Esophagus muscularis mucosa (tissue), 4 donors: ENCODE results near the gene ACACB. TPM values are rescaled to one million over a fixed set of nuclear protein-coding genes. Genes with fewer than 3 reads are reported as not detected.

ENCODE experiments used
- DNase-seq: peaks from one replicate; pipeline ENCODE4 v3.0.0-alpha.2; 2017; ENCODE audit errors: extremely low spot score
- H3K27ac ChIP-seq, 4 donors: fragments of 200-600 bp; sonication (generic); replicated peaks in 1 of 4; 1 replicate in 3 of 4; 2 replicates in 1 of 4; pipeline ENCODE4 v1.5.1; 2016 to 2019; ENCODE audit warnings: mild to moderate bottlenecking in 1 of 4
- H3K27me3 ChIP-seq, 4 donors: fragments of 200-600 bp; sonication (generic); one replicate each; pipeline versions ENCODE4 v1.5.1 to v1.6.0; 2016 to 2019
- H3K36me3 ChIP-seq, 4 donors: fragments of 200-600 bp; sonication (generic); one replicate each; pipeline ENCODE4 v1.5.1; 2016 to 2019
- H3K4me1 ChIP-seq, 4 donors: fragments of 200-600 bp; sonication (generic); one replicate each; pipeline ENCODE4 v1.5.1; 2016 to 2019
- H3K4me3 ChIP-seq, 4 donors: fragments of 200-600 bp; sonication (generic); 1 replicate in 2 of 4; 2 replicates in 2 of 4; pipeline ENCODE4 v1.5.1; 2016 to 2019; ENCODE audit warnings: mild to moderate bottlenecking in 4 of 4, moderate library complexity in 1 of 4
- H3K9me3 ChIP-seq, 4 donors: fragments of 200-600 bp; sonication (generic); 1 replicate in 3 of 4; 2 replicates in 1 of 4; pipeline ENCODE4 v1.5.1; 2016 to 2019
- EP300 ChIP-seq: sonication (generic); formaldehyde crosslinking; IDR thresholded peaks from one replicate; pipeline ENCODE4 v1.6.1; 2017; ENCODE audit warnings: antibody characterized with exemption
- POLR2A ChIP-seq: fragments of 450-650 bp; IDR thresholded peaks from one replicate; pipeline ENCODE4 v1.6.1; 2017; ENCODE audit warnings: antibody characterized with exemption, moderate library complexity, mild to moderate bottlenecking, low read depth
- POLR2AphosphoS5 ChIP-seq, 2 donors: sonication (generic); formaldehyde crosslinking; IDR thresholded peaks; one replicate each; pipeline ENCODE4 v1.6.1; 2017; ENCODE audit warnings: antibody characterized with exemption in 2 of 2
- WGBS: methylation state at CpG from one replicate; pipeline ENCODE4 v1.1.5; 2018; 5-methylcytosine and 5-hydroxymethylcytosine counted together
- intact Hi-C: fragments of 100-400 bp; cut with DNase I; formaldehyde crosslinking; loops from one replicate; pipeline ENCODE4 v1.15.1; 2023
- total RNA-seq, 4 donors: library from RNA; depleted of rRNA; stranded (reverse); fragments of >200 nt; gene quantifications; one replicate each; pipeline versions ENCODE4 v1.1.0 to v1.2.1, GENCODE V29; 2016
- TF ChIP-seq, protein P1 (sequence below), 3 experiments: fragments of 200-600 bp in 2 of 3; fragments of 450-650 bp in 1 of 3; sonication (generic) in 2 of 3; IDR thresholded peaks; one replicate each; pipeline ENCODE4 v1.5.1; 2017 to 2019; ENCODE audit warnings: antibody characterized with exemption in 3 of 3, mild to moderate bottlenecking in 2 of 3, moderate library complexity in 1 of 3

Gene ACACB
- total RNA-seq, 4 donors from 2014 or later = 59.6 to 134 (median 108) TPM

DNA sequence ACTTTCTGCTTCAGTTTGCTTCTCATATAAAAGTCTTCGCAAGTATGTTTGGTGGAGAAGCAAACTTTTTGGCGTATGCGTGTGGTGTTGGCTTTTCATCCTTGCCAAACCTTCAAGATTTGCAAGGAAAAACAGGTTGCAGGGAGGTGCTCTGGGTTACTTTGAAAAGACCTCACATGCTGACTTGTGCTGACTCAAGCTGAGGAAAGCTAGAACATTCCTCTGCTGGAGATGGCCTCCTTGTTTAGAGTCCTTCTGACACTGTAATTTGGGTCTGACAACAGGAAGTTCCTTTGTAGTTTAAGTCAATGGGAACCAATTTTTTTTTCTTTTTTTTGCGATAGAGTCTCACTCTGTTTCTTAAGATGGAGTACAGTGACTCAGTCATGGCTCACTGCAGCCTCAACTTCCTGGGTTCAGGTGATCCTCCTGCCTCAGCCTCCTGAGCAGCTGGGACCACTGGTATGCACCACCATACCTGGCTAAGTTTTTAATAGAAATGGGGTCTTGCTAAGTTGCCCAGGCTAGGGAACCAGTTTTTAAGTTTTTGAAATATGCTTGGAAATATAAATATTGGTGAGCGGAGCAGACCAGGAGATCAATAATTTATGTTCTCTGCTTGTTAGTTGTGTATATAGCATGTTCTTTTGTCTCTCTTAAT lies 2.6 kb upstream of the ACACB start:
- Histone ChIP-seq H3K4me1 (peaks cover 71 to 88% (median 80%) of the 10 kb centered on the region in 4 donors), H3K36me3 (peaks cover 0 to 15% (median 5%) of the 10 kb centered on the region in 4 donors), H3K9me3 (no peaks in the 10 kb centered on the region), H3K27me3 (no peaks in the 10 kb centered on the region), H3K4me3 (peak overlapping the region in 3 of 4 donors; percentile 6 to 21 (median 9)), H3K27ac (peak overlapping the region; percentile 82 to 96 (median 90))
- intact Hi-C loops = loop anchor here (5.0 kb wide), 1 partner anchor 54 kb away; no protein-coding TSS in a partner anchor
- WGBS = 75% methylated on average over 5 of the region's 5 CpGs
- TF ChIP-seq POLR2A (no peak), EP300 (no peak), POLR2AphosphoS5 (IDR thresholded peaks at IDR 0.05) (peak; percentile 30 to 47)
- TF ChIP-seq, protein P1, sequence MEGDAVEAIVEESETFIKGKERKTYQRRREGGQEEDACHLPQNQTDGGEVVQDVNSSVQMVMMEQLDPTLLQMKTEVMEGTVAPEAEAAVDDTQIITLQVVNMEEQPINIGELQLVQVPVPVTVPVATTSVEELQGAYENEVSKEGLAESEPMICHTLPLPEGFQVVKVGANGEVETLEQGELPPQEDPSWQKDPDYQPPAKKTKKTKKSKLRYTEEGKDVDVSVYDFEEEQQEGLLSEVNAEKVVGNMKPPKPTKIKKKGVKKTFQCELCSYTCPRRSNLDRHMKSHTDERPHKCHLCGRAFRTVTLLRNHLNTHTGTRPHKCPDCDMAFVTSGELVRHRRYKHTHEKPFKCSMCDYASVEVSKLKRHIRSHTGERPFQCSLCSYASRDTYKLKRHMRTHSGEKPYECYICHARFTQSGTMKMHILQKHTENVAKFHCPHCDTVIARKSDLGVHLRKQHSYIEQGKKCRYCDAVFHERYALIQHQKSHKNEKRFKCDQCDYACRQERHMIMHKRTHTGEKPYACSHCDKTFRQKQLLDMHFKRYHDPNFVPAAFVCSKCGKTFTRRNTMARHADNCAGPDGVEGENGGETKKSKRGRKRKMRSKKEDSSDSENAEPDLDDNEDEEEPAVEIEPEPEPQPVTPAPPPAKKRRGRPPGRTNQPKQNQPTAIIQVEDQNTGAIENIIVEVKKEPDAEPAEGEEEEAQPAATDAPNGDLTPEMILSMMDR (IDR thresholded peaks at IDR 0.05) = no peak
- no peak for DNase-seq

DNA sequence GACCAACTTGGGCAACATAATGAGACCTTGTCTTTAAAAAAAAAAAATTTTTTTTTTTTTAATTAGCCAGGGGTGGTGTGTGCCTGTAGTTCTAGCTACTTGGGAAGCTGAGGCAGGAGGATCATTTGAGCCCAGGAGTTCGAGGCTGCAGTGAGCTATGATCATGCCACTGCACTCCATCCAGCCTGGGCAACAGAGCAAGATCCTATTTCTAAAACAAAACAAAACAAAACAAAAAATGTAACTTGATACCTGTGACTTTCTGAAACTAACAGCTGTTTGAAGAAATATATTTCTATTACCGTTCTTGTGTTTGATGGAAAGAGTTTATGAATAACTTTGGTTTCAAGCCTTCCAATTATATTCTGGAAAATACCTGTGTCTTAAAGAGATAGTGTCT lies 1.7 kb upstream of the ACACB start:
- Histone ChIP-seq H3K9me3 (no peaks in the 10 kb centered on the region), H3K36me3 (peaks cover 0 to 9% (median 1%) of the 10 kb centered on the region in 4 donors), H3K4me3 (no peak overlapping the region), H3K4me1 (peaks cover 78 to 95% (median 89%) of the 10 kb centered on the region in 4 donors), H3K27me3 (no peaks in the 10 kb centered on the region), H3K27ac (peak overlapping the region; percentile 82 to 96 (median 90))
- no peak for DNase-seq
- TF ChIP-seq POLR2AphosphoS5 (IDR thresholded peaks at IDR 0.05) (no peak), EP300 (no peak), POLR2A (no peak)
- TF ChIP-seq, protein P1 (IDR thresholded peaks at IDR 0.05) = no peak
- 62% methylated on average over 2 of the region's 2 CpGs for WGBS
- intact Hi-C loops = loop anchor here (5.0 kb wide), 1 partner anchor 53 kb away; no protein-coding TSS in a partner anchor

DNA sequence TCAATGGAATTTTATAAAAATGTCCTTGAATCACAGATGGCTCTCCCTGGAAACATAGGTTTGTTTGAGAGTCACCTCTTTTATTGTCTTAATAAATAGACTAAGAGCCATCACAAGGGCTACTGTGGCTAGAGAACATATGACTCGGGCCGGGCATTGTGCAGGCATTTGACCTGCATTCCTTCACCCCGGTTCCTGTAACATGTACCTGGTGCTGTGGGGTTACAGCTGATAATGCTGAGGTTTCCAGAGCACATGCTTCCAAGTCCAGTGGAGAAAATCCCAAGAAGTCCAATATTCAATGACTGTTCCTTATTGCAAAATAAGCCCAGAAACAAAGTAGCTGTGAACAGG lies 1.0 kb upstream of the ACACB start:
- H3K27me3 ChIP-seq = no peaks in the 10 kb centered on the region
- peak overlapping the region in 2 of 4 donors; percentile 15 to 24 for H3K4me3 ChIP-seq
- intact Hi-C loops = no loop called here
- WGBS = 71% methylated on average over 3 of the region's 3 CpGs
- peaks cover 80 to 95% (median 92%) of the 10 kb centered on the region in 4 donors for H3K4me1 ChIP-seq
- H3K9me3 ChIP-seq = no peaks in the 10 kb centered on the region
- peaks cover 0 to 2% (median 0%) of the 10 kb centered on the region in 4 donors for H3K36me3 ChIP-seq
- DNase-seq = no peak
- H3K27ac ChIP-seq = peak overlapping the region; percentile 82 to 96 (median 90)
- TF ChIP-seq POLR2A (no peak), EP300 (no peak), POLR2AphosphoS5 (IDR thresholded peaks at IDR 0.05) (no peak)
- TF ChIP-seq, protein P1 (IDR thresholded peaks at IDR 0.05) = no peak

DNA sequence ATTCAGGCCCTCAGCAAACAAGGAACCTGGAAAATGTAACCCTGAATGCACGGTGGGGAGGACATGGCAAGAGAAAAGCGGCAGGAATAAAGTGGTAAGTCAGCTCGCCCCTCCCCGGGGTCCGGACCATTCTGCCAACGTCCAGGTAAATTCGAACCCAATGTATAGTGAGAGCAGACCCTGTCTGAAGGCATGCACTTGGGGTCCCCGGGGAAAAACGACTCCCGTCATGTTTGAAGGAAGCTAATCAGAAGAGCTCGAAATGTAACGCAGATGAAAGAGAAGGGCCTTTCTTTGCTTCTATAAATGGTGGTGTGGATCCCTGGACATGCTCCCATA lies 193 bp downstream of the ACACB start:
- WGBS = 32% methylated on average over 12 of the region's 12 CpGs
- TF ChIP-seq POLR2A = peak; percentile 15
- TF ChIP-seq, protein P1 (IDR thresholded peaks at IDR 0.05) = no peak
- intact Hi-C loops = no loop called here
- Histone ChIP-seq H3K4me1 (peaks cover 88 to 100% (median 91%) of the 10 kb centered on the region in 4 donors), H3K27me3 (no peaks in the 10 kb centered on the region), H3K4me3 (peak overlapping the region; percentile 15 to 24 (median 17)), H3K9me3 (no peaks in the 10 kb centered on the region), H3K36me3 (peaks cover 0 to 4% (median 0%) of the 10 kb centered on the region in 4 donors), H3K27ac (peak overlapping the region; percentile 82 to 96 (median 90))
- no peak for DNase-seq
